ENCODE data around the gene BRMS1L.
A peak's percentile ranks its signal among the peaks of the same experiment; 100 is the strongest.

BRMS1L gene

GRCh38 chr14:35865611-35866324, 39.6 kb downstream of the BRMS1L start:
- no peak for DNase-seq (ENCODE audit: low read depth)

GRCh38 chr14:35866595-35867279, 40.6 kb downstream of the BRMS1L start:
- DNase-seq (ENCODE audit: low read depth) = no peak

- DNase-seq (ENCODE audit: low read depth) = no peak
Measured at GRCh38 chr14:35867280-35867629, 41.1 kb downstream of the BRMS1L start.

- no peak for DNase-seq (ENCODE audit: low read depth)
Measured at GRCh38 chr14:35875296-35875695, 49.2 kb downstream of the BRMS1L start.

- DNase-seq (ENCODE audit: low read depth) = no peak
Measured at GRCh38 chr14:35877276-35877675, 51.1 kb downstream of the BRMS1L start.

GRCh38 chr14:35878272-35879150, 52.4 kb downstream of the BRMS1L start:
- no peak for DNase-seq (ENCODE audit: low read depth)

- no peak for DNase-seq (ENCODE audit: low read depth)
Measured at GRCh38 chr14:35879151-35879648, 53.1 kb downstream of the BRMS1L start.

- no peak for DNase-seq (ENCODE audit: low read depth)
Measured at GRCh38 chr14:35879654-35880249, 53.6 kb downstream of the BRMS1L start.

- DNase-seq (ENCODE audit: low read depth) = no peak
Measured at GRCh38 chr14:35881280-35881679, 55.1 kb downstream of the BRMS1L start.

GRCh38 chr14:35883677-35884293, 57.6 kb downstream of the BRMS1L start:
- peak; percentile 1 for DNase-seq (ENCODE audit: low read depth)

- DNase-seq (ENCODE audit: low read depth) = no peak
Measured at GRCh38 chr14:35890308-35890707, 64.2 kb downstream of the BRMS1L start.

GRCh38 chr14:35895256-35895655, 69.1 kb downstream of the BRMS1L start:
- no peak for DNase-seq (ENCODE audit: low read depth)

GRCh38 chr14:35897616-35898111, 71.5 kb downstream of the BRMS1L start:
- no peak for DNase-seq (ENCODE audit: low read depth)

GRCh38 chr14:35898217-35898775, 72.2 kb downstream of the BRMS1L start:
- no peak for DNase-seq (ENCODE audit: low read depth)

- no peak for DNase-seq (ENCODE audit: low read depth)
Measured at GRCh38 chr14:35900741-35901140, 74.6 kb downstream of the BRMS1L start.

- DNase-seq (ENCODE audit: low read depth) = no peak
Measured at GRCh38 chr14:35909665-35910064, 83.5 kb downstream of the BRMS1L start.

- DNase-seq (ENCODE audit: low read depth) = no peak
Measured at GRCh38 chr14:35910191-35910590, 84.1 kb downstream of the BRMS1L start.

- DNase-seq (ENCODE audit: low read depth) = no peak
Measured at GRCh38 chr14:35911097-35911496, 85.0 kb downstream of the BRMS1L start.

- DNase-seq (ENCODE audit: low read depth) = no peak
Measured at GRCh38 chr14:35915185-35915584, 89.0 kb downstream of the BRMS1L start.

GRCh38 chr14:35915775-35916174, 89.6 kb downstream of the BRMS1L start:
- DNase-seq (ENCODE audit: low read depth) = no peak
